IgD-negative memory B cell (primary cell): ENCODE measurements around the gene NCKAP5. TPM values are rescaled to one million over a fixed set of nuclear protein-coding genes. Genes with fewer than 3 reads are reported as not detected.
A peak's percentile ranks its signal among the peaks of the same experiment; 100 is the strongest.

Source experiments
- H3K27ac Mint-ChIP-seq, 3 donors: one replicate each; pipeline ENCODE4 v1.8.0; 2020 to 2022; ENCODE audit warnings: mild to moderate bottlenecking in 3 of 3, mixed read lengths in 3 of 3, moderate library complexity in 1 of 3
- H3K27me3 Mint-ChIP-seq: one replicate; pipeline ENCODE4 v1.8.0; 2021; ENCODE audit warnings: mixed read lengths
- H3K36me3 Mint-ChIP-seq: one replicate; pipeline ENCODE4 v1.8.0; 2020; ENCODE audit warnings: mild to moderate bottlenecking, mixed read lengths
- H3K4me1 Mint-ChIP-seq, 3 donors: one replicate each; pipeline ENCODE4 v1.8.0; 2020 to 2022; ENCODE audit warnings: mixed read lengths in 3 of 3, mild to moderate bottlenecking in 1 of 3
- H3K4me3 Mint-ChIP-seq, 4 donors: one replicate each; pipeline ENCODE4 v1.8.0; 2020 to 2022; ENCODE audit warnings: mild to moderate bottlenecking in 4 of 4, mixed read lengths in 4 of 4, moderate library complexity in 3 of 4
- H3K9me3 Mint-ChIP-seq, 3 donors: one replicate each; pipeline ENCODE4 v1.8.0; 2020 to 2021; ENCODE audit warnings: mixed read lengths in 3 of 3, mild to moderate bottlenecking in 1 of 3
- polyA plus RNA-seq: library from polyadenylated mRNA; unstranded; fragments of 300-500 nt; fragmentation: Illumina TruSeq; gene quantifications from one replicate; pipeline ENCODE4 v1.2.3, GENCODE V29; 2021

Gene NCKAP5
- polyA plus RNA-seq, 1 donor from 2014 or later, result not detected

DNA sequence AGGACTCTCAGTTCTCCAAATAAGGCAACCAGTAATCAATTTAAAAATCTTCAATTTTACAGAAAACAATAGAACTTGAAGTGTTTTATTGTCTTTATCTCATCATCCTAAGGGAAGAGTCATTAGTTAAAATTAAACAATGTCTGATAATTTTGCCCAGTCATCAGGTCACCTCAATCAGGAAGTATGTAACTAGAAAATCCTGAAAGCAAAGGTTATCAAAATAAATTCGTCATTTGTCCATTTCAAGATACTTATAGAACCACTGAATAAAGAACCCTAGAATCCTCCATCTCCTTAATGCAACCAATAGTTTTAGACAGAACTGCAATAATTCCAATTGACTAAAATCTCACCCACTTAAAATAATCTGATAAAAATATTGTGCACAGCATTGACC, 115.2 kb downstream of the NCKAP5 start:
- Mint-ChIP-seq H3K4me1 (no peaks in the 10 kb centered on the region), H3K27me3 (no peaks in the 10 kb centered on the region), H3K9me3 (peaks cover 0 to 8% (median 4%) of the 10 kb centered on the region in 3 donors), H3K36me3 (no peaks in the 10 kb centered on the region), H3K4me3 (no peak overlapping the region), H3K27ac (no peak overlapping the region)

DNA sequence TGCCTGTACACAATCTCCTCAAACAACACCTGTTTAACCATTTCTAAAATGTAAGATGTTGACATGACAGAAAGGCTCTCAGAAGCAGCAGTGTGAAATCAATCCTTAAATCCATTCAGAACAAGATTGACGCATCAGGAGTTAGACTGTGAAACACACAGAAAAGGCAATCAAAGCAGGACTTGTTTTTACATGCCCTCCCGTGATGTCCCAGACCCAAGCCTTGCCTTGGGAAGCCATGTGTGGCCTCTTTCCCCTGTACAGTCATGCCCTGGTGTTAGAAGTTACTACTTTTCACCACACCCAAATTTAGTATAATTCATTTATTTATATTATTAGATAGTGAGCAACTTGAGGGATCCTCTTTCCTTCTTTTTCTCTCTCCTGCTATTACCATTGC, 115.7 kb downstream of the NCKAP5 start:
- no peak overlapping the region for H3K4me3 Mint-ChIP-seq
- H3K27me3 Mint-ChIP-seq, result no peaks in the 10 kb centered on the region
- H3K27ac Mint-ChIP-seq, result no peak overlapping the region
- H3K4me1 Mint-ChIP-seq, result no peaks in the 10 kb centered on the region
- peaks cover 0 to 8% (median 4%) of the 10 kb centered on the region in 3 donors for H3K9me3 Mint-ChIP-seq
- H3K36me3 Mint-ChIP-seq, result no peaks in the 10 kb centered on the region

DNA sequence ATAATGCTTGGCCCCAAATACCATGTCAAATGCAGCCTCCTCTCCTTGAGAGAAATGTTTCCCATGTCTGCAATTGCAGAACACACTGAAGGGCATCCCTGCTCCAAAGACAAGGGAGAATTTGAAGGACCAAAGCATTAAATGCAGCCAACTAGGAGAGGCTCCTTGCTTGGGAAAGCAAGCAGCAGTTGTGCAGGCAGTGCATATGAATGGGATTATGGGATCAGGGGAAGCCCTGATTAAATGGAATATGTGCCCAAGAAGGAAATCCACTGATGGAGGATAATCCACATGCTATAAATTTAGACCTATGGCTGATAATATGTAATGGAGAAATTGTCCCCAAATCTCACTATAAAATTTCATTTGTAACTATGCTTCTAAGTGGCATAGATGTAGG, 116.1 kb downstream of the NCKAP5 start:
- H3K9me3 Mint-ChIP-seq, result peaks cover 0 to 8% (median 4%) of the 10 kb centered on the region in 3 donors
- H3K27ac Mint-ChIP-seq, result no peak overlapping the region
- H3K4me3 Mint-ChIP-seq, result no peak overlapping the region
- H3K36me3 Mint-ChIP-seq, result no peaks in the 10 kb centered on the region
- H3K4me1 Mint-ChIP-seq, result no peaks in the 10 kb centered on the region
- no peaks in the 10 kb centered on the region for H3K27me3 Mint-ChIP-seq

DNA sequence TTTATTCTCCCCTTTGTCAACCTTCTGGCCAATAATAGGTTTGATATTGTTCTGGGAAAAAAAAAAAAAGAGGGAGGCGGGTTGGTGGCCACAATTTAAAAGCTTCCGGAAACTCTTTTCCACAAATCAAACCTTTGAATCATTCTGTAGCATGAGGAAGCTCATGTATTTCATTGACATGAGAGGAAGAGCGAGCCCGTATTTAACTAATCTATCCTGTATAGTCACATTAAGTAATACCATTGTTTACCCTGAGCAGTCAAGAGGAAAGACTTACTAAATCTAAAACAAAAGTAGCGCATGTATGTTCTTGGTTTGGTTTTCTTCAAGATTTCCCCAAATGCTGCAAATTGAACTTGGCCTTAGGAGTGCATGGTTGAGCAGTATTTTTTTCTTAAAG, 120.1 kb downstream of the NCKAP5 start:
- Mint-ChIP-seq H3K4me3 (no peak overlapping the region), H3K27me3 (peaks cover 2% of the 10 kb centered on the region), H3K9me3 (peaks cover 3 to 4% (median 4%) of the 10 kb centered on the region in 3 donors), H3K36me3 (no peaks in the 10 kb centered on the region), H3K4me1 (no peaks in the 10 kb centered on the region), H3K27ac (no peak overlapping the region)

DNA sequence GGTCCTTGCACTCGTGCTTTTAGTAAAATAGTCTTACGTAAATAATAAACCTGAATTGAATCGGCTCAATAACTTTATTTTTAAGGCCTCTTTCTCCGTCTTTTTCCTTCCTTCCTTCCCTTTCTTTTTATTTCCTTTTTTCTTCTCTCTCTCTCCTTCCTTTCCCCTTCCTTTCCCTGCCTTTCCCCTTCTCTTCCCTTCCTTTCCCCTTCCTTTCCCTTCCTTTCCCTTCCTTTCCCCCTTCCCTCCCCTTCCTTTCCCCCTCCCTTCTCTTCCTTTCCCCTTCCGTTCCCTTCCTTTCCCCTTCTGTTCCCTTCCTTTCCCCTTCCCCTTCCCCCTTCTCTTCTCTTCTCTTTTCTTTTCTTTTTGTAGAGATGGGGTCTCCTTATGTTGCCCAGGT, 121.0 kb downstream of the NCKAP5 start:
- no peak overlapping the region for H3K4me3 Mint-ChIP-seq
- H3K4me1 Mint-ChIP-seq, result peaks cover 0 to 2% (median 0%) of the 10 kb centered on the region in 3 donors
- peaks cover 2% of the 10 kb centered on the region for H3K27me3 Mint-ChIP-seq

DNA sequence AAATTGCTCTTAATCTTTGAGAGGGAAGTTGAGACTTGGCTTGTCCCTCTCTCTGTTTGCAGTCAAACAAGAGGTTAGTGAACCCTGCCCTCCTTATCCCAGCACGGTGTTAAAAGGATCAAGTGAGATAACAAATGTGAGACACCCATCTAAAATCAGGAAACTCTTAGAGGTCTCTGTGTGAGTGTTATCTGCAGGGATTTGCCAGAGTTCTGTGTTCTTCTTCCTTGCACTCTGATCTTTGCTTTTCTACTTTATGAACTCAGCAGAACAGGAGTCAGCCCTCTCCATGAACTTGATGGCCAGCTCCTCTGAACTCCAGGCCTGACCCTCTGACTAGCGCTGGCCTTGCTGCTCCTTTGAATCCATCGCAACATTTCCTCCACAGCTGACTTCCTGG, 123.8 kb downstream of the NCKAP5 start:
- no peak overlapping the region for H3K27ac Mint-ChIP-seq
- H3K4me3 Mint-ChIP-seq, result no peak overlapping the region
- H3K27me3 Mint-ChIP-seq, result peaks cover 2% of the 10 kb centered on the region
- no peaks in the 10 kb centered on the region for H3K36me3 Mint-ChIP-seq
- peaks cover 0 to 2% (median 0%) of the 10 kb centered on the region in 3 donors for H3K4me1 Mint-ChIP-seq
- peaks cover 0 to 4% (median 0%) of the 10 kb centered on the region in 3 donors for H3K9me3 Mint-ChIP-seq

More for the DNA sequence above, 121.0 kb downstream of the NCKAP5 start:
- Mint-ChIP-seq H3K27ac (no peak overlapping the region), H3K36me3 (no peaks in the 10 kb centered on the region), H3K9me3 (peaks cover 0 to 4% (median 2%) of the 10 kb centered on the region in 3 donors)

DNA sequence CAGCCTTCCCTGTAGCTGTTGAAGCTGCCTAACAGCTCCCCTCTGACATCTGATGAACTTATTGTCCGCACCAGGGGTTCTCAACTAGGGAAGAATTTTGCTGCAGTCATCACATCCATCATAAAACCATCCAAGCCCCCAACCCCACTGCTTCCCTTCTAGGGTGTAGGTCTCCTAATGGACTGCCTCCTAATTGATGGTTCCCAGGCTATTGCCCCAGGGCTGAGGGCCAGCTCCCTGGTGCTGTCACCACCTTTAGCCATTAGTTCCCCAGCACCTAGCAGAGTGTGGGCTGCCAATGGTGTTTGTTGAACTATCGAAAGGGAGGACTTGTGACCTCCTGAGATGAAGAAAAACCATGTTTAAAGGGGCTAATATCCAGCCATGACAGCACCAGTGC, 125.9 kb downstream of the NCKAP5 start:
- H3K4me3 Mint-ChIP-seq, result no peak overlapping the region
- H3K4me1 Mint-ChIP-seq, result peaks cover 0 to 2% (median 0%) of the 10 kb centered on the region in 3 donors
- H3K36me3 Mint-ChIP-seq, result no peaks in the 10 kb centered on the region

DNA sequence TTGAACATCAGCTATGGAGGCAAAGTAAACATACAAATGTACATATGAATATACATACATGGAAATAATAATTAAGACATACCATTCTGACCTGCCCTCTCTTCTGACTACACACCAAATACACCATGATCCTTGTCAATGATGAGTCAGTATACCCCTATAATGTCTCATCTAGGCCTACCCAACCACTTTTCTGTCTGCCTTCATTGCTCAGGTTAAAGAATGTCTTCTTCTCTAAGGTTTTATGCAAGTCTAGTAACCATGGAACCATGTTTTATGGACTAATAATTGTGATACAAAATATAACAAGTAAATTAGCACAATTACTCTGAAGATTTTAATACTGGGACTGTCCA, 128.7 kb downstream of the NCKAP5 start:
- Mint-ChIP-seq H3K36me3 (peaks cover 3% of the 10 kb centered on the region), H3K27me3 (peaks cover 2% of the 10 kb centered on the region), H3K4me1 (peaks cover 0 to 2% (median 0%) of the 10 kb centered on the region in 3 donors), H3K27ac (no peak overlapping the region), H3K9me3 (peaks cover 0 to 3% (median 0%) of the 10 kb centered on the region in 3 donors), H3K4me3 (no peak overlapping the region)

More for the DNA sequence above, 125.9 kb downstream of the NCKAP5 start:
- H3K27ac Mint-ChIP-seq, result peak overlapping the region in 1 of 3 donors; percentile 71
- H3K27me3 Mint-ChIP-seq, result peaks cover 2% of the 10 kb centered on the region
- peaks cover 0 to 4% (median 0%) of the 10 kb centered on the region in 3 donors for H3K9me3 Mint-ChIP-seq

DNA sequence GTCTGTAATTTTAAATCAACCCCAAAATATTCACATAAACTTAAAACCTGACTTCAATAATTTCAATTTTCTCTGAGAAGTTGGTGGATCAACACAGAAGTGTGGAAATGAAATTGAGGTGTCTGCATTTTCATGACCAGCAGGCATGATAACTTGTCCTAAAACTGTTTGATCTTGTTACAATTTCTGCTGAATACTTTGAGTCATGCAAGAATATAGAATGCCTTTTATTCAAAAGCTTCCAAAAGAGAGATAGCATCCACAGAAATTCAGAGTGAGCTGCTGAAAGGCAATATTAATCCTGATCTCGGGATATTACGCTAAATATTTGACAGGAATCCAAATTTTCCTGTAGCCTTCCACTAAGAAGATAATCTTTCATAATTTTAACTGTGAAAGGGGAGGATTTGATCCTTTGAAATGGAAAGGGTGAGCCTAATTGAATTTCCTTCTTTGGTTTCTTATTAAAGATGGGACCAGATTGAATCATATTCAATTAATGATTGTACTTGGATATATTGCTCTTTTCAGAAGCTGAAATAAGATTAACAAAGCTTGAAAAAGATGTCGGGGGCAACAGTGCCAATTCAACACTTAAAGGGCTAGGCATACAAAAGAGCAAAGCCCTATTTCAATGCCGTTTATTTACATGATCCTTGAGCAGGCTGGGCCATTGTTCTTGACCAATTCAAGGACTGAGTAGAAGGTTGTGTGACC, 129.3 kb downstream of the NCKAP5 start:
- no peak overlapping the region for H3K4me3 Mint-ChIP-seq
- peaks cover 3% of the 10 kb centered on the region for H3K36me3 Mint-ChIP-seq
- peaks cover 0 to 2% (median 0%) of the 10 kb centered on the region in 3 donors for H3K4me1 Mint-ChIP-seq
- no peak overlapping the region for H3K27ac Mint-ChIP-seq
- H3K27me3 Mint-ChIP-seq, result peaks cover 2% of the 10 kb centered on the region
- H3K9me3 Mint-ChIP-seq, result peaks cover 0 to 3% (median 0%) of the 10 kb centered on the region in 3 donors

DNA sequence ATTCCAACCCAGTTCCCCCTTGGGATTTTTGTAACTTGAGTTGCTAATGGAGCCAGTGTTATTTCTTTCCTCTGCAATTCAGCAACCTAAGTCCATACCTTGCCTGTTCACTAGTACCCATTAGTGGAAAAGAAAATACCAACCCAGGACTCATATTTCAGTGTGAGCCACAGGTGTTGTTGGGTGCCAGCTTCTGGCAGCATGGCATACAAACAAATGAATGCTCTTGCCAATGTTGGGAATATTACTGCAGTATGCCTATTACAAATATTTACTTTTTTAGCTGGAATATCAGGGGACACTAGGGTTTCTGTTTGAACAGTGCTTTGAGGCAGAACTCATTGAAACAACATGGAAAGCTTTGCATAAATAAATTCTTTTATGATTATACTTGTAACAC, 130.2 kb downstream of the NCKAP5 start:
- peaks cover 2% of the 10 kb centered on the region for H3K27me3 Mint-ChIP-seq
- H3K27ac Mint-ChIP-seq, result no peak overlapping the region
- H3K9me3 Mint-ChIP-seq, result peaks cover 0 to 3% (median 0%) of the 10 kb centered on the region in 3 donors
- peaks cover 0 to 1% (median 0%) of the 10 kb centered on the region in 3 donors for H3K4me1 Mint-ChIP-seq
- H3K36me3 Mint-ChIP-seq, result peaks cover 3% of the 10 kb centered on the region
- no peak overlapping the region for H3K4me3 Mint-ChIP-seq

DNA sequence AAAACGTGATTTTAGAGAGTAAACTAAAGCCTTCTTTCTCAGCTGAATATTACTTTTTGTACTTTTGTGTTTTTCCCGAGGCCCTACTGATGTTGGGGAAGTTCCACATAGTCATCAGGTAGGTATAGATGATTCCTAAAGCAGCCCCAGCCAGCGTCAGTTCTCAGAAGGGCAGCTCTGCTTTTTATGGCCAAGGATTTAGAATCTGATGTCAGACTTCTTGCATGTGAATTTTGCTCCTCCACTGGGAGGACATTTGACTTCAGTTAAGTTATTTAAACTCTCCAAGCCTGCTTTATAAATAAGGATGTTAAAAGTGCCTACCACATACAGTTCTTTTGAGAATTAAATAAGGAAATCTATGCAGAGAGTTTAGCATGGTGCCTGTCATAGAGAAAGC, 130.8 kb downstream of the NCKAP5 start:
- peaks cover 2% of the 10 kb centered on the region for H3K27me3 Mint-ChIP-seq
- no peak overlapping the region for H3K4me3 Mint-ChIP-seq
- H3K27ac Mint-ChIP-seq, result no peak overlapping the region
- H3K36me3 Mint-ChIP-seq, result peaks cover 3% of the 10 kb centered on the region
- no peaks in the 10 kb centered on the region for H3K4me1 Mint-ChIP-seq
- peaks cover 0 to 6% (median 0%) of the 10 kb centered on the region in 3 donors for H3K9me3 Mint-ChIP-seq

DNA sequence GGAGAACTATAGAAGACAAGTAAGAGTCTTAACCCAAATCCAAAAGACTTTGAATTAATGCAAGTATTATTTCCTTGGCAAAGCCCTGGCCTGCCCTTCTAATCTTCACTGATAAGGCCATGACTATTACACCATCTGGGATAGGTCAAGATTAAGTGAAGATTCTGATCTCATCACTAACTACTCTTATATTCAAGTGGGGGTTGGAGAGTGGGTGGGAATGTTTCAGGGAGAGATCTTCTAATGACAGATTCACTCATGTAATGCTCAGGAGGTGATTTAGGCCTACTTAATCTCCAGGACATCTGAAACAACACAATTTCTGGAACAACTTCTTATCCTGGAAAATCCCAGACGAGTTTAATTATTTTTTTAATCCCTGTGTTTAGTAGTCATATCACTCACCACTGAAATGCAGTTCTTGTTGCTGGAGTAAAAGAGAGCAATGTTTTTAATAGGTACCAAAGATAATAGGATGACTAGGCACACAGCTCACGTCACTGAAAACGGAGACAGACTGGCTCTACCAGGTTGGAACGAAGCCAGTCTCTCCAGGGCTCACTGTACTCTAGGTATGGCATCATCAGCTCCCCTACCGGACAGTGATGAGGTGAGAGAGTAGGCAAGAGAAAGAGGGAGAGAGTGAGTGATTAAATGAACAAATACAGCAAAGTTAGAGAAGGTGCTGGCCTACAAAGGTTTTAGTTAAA, 133.1 kb downstream of the NCKAP5 start:
- no peak overlapping the region for H3K27ac Mint-ChIP-seq
- H3K27me3 Mint-ChIP-seq, result peaks cover 2% of the 10 kb centered on the region
- peaks cover 0 to 7% (median 0%) of the 10 kb centered on the region in 3 donors for H3K9me3 Mint-ChIP-seq
- H3K4me1 Mint-ChIP-seq, result no peaks in the 10 kb centered on the region
- peaks cover 3% of the 10 kb centered on the region for H3K36me3 Mint-ChIP-seq
- no peak overlapping the region for H3K4me3 Mint-ChIP-seq

DNA sequence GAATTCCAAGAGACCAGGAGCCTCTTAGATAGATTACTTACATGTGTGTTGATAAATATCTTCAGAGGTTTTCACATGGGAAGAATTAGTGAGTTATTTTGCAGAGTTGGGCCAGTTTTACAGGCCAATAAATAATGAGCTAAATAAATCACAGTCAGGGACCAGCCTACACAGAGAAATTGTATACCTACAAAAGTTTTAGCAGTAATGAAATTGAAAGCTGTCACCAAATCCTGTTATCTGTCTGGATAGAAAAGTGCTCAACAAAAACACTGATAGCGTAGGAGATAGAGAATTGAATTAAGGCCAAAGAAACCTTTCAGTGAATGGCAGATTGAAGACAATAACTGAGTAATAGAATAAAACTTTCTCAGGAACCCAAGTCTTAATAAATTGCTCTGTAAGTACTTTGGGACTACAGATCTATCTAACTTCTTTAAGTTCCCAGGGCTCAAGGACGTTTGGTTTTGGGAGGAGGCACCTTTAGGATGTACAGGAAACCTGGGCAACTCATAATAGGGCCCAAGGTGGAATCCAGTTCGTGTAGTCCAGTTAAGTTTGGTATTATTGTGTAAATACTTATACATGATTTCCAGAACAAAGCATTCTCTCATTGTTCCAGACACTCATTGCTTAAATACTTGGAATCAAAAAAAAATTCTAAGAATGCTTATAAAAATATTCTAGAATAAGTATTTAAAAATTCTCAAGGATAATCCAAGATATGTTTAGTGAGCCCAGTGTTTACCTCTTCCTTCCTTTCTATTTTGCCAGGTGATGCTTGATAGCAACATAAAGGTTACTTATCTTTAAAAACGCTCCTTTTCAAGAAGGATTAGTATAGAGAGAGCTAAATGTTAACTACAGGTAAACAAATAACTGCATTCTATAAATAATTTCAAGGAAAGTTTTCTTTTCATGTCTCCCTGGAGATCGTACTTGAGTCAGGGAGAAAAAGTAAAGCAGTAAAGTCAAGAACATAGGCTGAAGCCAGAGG, 134.5 kb downstream of the NCKAP5 start:
- Mint-ChIP-seq H3K4me3 (no peak overlapping the region), H3K27me3 (peaks cover 2% of the 10 kb centered on the region), H3K27ac (no peak overlapping the region), H3K36me3 (peaks cover 3% of the 10 kb centered on the region), H3K9me3 (peaks cover 0 to 10% (median 5%) of the 10 kb centered on the region in 3 donors), H3K4me1 (no peaks in the 10 kb centered on the region)

DNA sequence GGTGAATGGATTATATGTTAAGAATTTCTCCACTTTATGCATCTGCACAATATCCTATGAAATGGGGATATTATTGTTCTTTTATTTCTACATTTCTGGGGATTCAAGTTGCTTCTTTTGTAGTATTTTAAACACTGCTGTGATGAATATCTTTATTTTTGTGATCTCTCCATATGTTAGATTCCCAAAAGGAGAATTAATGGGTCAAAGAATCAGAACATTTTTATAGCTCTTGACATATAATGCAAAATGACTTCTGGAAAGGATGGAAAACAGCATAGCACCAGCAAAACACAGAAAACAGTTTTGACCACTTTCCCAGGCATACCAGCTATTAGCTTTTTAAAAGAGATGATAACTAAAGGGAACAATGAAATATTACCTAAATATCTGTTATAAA, 135.5 kb downstream of the NCKAP5 start:
- H3K4me3 Mint-ChIP-seq, result no peak overlapping the region
- H3K36me3 Mint-ChIP-seq, result peaks cover 3% of the 10 kb centered on the region
- no peak overlapping the region for H3K27ac Mint-ChIP-seq
- peaks cover 2% of the 10 kb centered on the region for H3K27me3 Mint-ChIP-seq
- no peaks in the 10 kb centered on the region for H3K4me1 Mint-ChIP-seq
- peaks cover 0 to 10% (median 5%) of the 10 kb centered on the region in 3 donors for H3K9me3 Mint-ChIP-seq

DNA sequence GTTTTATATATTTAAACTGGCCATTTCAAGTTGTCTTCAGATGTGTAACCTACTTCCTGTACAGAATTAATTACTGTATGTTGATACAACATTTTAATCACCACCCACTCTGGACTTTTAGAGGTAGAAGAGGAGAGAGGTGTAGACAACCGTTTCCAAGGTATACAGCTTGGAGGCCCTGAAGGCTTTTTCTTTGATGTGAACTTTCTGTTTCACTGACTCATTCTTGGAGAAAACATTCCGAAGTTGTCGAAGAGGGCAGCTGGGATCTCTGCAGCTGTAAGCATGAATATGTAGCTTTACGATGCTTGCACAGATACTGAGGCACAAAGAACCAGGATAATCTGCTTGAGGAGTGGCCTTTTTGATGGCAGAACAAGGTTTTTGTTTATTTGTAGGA, 137.0 kb downstream of the NCKAP5 start:
- H3K9me3 Mint-ChIP-seq, result peaks cover 0 to 6% (median 5%) of the 10 kb centered on the region in 3 donors

More for the DNA sequence above, 137.0 kb downstream of the NCKAP5 start:
- H3K27me3 Mint-ChIP-seq, result peaks cover under 1% of the 10 kb centered on the region
- peaks cover 3% of the 10 kb centered on the region for H3K36me3 Mint-ChIP-seq
- no peak overlapping the region for H3K4me3 Mint-ChIP-seq
- H3K27ac Mint-ChIP-seq, result no peak overlapping the region
- no peaks in the 10 kb centered on the region for H3K4me1 Mint-ChIP-seq
